ENCODE data around the gene IMMP2L. TPM values are rescaled to one million over a fixed set of nuclear protein-coding genes. Genes with fewer than 3 reads are reported as not detected.

The IMMP2L gene
- total and polyA plus RNA-seq, 4 donors, result 24.3 to 32.9 (median 26.8) TPM

DNA sequence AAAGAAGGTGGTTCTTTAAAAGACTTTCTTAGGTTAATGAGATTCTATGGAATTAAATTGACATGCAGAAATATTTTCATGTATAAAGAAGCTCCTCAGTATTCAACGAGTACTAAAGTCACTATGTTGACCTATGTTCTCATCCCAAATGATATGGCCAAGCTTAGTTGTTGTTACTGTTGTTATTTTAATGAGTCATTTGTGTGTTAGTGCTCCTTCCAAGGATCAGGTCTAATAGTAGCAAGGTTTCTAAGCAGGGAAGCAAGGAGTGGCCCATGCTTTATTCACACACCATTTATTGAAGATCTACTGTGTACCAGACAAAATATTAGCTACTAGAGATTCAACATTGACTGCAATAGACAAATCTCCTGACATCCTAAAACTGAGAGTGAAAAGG lies 429.5 kb downstream of the IMMP2L start:
- intact Hi-C loops (cut with DNase I), result no loop called here
- ATAC-seq (ENCODE audit: low FRiP score), result no peak
- Histone ChIP-seq H3K4me3 (ENCODE audit: low read length in 2 of 2) (no peak overlapping the region), H3K9me3 (ENCODE audit: control insufficient read depth, low read length) (no peaks in the 10 kb centered on the region), H3K4me1 (ENCODE audit: control insufficient read depth in 1 of 2, insufficient read depth in 2 of 2, low read length in 2 of 2) (peaks cover 0 to 2% of the 10 kb centered on the region in 2 donors), H3K27ac (ENCODE audit: low read depth in 1 of 2, low read length in 2 of 2) (no peak overlapping the region), H3K27me3 (ENCODE audit: control insufficient read depth in 1 of 2, insufficient read depth in 2 of 2, low read length in 1 of 2) (no peaks in the 10 kb centered on the region), H3K36me3 (ENCODE audit: control insufficient read depth in 1 of 2, insufficient read depth in 2 of 2, low read length in 1 of 2) (no peaks in the 10 kb centered on the region)
- 40 to 56% methylated on average over 1 of the region's 1 CpG for WGBS, 2 donors
- no peak for DNase-seq

DNA sequence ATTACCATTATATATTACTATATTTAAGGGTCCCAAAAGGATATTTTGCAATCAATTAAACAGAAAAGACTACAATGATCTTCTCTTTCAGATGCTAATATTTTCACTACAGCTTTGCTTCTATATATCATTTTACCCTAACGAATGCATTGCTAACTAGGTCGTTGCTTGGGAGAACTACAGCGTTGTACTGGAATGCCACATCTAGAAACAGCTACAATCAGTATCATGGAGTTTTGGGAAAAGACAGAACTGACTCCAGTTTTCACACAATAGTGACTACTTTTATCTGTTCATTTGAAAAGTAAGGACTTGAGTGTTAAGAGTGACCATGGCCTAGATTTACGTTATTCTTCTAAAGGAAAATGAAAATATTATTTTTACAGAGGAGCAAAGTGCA lies 432.9 kb downstream of the IMMP2L start:
- intact Hi-C loops (cut with DNase I), result no loop called here
- ATAC-seq (ENCODE audit: low FRiP score) (no peak), DNase-seq (no peak)
- 95% methylated on average over 4 of the region's 4 CpGs for WGBS, 2 donors
- Histone ChIP-seq H3K27me3 (ENCODE audit: control insufficient read depth in 1 of 2, insufficient read depth in 2 of 2, low read length in 1 of 2) (no peaks in the 10 kb centered on the region), H3K4me3 (ENCODE audit: low read length in 2 of 2) (no peak overlapping the region), H3K9me3 (ENCODE audit: control insufficient read depth, low read length) (no peaks in the 10 kb centered on the region), H3K36me3 (ENCODE audit: control insufficient read depth in 1 of 2, insufficient read depth in 2 of 2, low read length in 1 of 2) (peaks cover 0 to 3% of the 10 kb centered on the region in 2 donors), H3K4me1 (ENCODE audit: control insufficient read depth in 1 of 2, insufficient read depth in 2 of 2, low read length in 2 of 2) (peaks cover 0 to 2% of the 10 kb centered on the region in 2 donors), H3K27ac (ENCODE audit: low read depth in 1 of 2, low read length in 2 of 2) (no peak overlapping the region)

DNA sequence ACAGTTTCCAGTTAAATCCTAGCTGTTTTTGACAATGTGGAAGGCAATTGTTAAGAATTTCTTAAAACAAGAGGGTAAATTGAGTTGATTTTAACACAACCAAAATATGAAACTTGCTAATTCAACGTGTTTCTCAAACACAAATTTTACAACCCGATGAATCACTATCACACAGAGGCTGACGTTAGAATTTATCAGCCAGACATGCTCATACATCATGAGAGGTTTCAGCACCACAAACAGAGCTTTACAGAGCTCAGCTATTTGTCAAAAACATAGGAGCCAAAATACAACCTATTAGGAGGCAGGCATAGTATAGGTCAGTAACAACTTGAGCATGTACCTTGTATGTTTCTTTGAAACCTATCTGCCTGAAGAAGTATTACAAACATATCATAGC lies 435.3 kb downstream of the IMMP2L start:
- Histone ChIP-seq H3K27ac (ENCODE audit: low read depth in 1 of 2, low read length in 2 of 2) (no peak overlapping the region), H3K27me3 (ENCODE audit: control insufficient read depth in 1 of 2, insufficient read depth in 2 of 2, low read length in 1 of 2) (no peaks in the 10 kb centered on the region), H3K4me3 (ENCODE audit: low read length in 2 of 2) (no peak overlapping the region), H3K36me3 (ENCODE audit: control insufficient read depth in 1 of 2, insufficient read depth in 2 of 2, low read length in 1 of 2) (peaks cover 0 to 3% of the 10 kb centered on the region in 2 donors), H3K4me1 (ENCODE audit: control insufficient read depth in 1 of 2, insufficient read depth in 2 of 2, low read length in 2 of 2) (no peaks in the 10 kb centered on the region), H3K9me3 (ENCODE audit: control insufficient read depth, low read length) (no peaks in the 10 kb centered on the region)
- intact Hi-C loops (cut with DNase I), result no loop called here
- WGBS, 2 donors, result 4 to 8% methylated on average over 3 of the region's 3 CpGs
- ATAC-seq (ENCODE audit: low FRiP score) (no peak), DNase-seq (no peak)

DNA sequence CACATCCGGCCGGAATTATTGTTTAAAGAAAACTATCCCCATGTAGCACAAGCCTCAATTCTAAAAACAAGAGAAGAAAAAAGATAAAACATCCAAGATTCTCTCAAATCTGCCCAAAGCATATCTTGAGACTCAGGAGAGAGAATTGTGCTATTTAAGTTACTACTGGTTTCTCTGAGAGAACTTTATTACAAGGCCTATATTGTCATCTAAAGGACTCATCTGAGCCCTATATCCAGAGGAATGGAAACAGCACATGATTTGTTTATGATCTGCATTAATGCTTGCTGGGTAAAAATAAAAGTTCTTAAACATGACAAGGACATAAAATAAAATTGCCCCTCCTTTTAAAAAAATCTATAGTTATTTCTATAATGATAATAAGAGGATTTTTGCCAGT lies 446.3 kb downstream of the IMMP2L start:
- H3K36me3 ChIP-seq (ENCODE audit: control insufficient read depth in 1 of 2, insufficient read depth in 2 of 2, low read length in 1 of 2), result no peaks in the 10 kb centered on the region

GRCh38 chr7:111113263-111114017 lies 448.9 kb downstream of the IMMP2L start:
- peaks cover 0 to 3% of the 10 kb centered on the region in 2 donors for H3K4me1 ChIP-seq (ENCODE audit: control insufficient read depth in 1 of 2, insufficient read depth in 2 of 2, low read length in 2 of 2)
- no peaks in the 10 kb centered on the region for H3K27me3 ChIP-seq (ENCODE audit: control insufficient read depth in 1 of 2, insufficient read depth in 2 of 2, low read length in 1 of 2)
- no peak overlapping the region for H3K4me3 ChIP-seq (ENCODE audit: low read length in 2 of 2)
- H3K27ac ChIP-seq (ENCODE audit: low read depth in 1 of 2, low read length in 2 of 2), result no peak overlapping the region
- intact Hi-C loops (cut with DNase I), result no loop called here
- no peaks in the 10 kb centered on the region for H3K36me3 ChIP-seq (ENCODE audit: control insufficient read depth in 1 of 2, insufficient read depth in 2 of 2, low read length in 1 of 2)
- no peaks in the 10 kb centered on the region for H3K9me3 ChIP-seq (ENCODE audit: control insufficient read depth, low read length)
- DNase-seq, result no peak
- WGBS, 2 donors, result 5 to 18% methylated on average over 1 of the region's 1 CpG
- ATAC-seq (ENCODE audit: low FRiP score), result no peak

More for the DNA sequence above, 446.3 kb downstream of the IMMP2L start:
- H3K27ac ChIP-seq (ENCODE audit: low read depth in 1 of 2, low read length in 2 of 2), result no peak overlapping the region
- intact Hi-C loops (cut with DNase I), result no loop called here
- DNase-seq, result no peak
- no peak for ATAC-seq (ENCODE audit: low FRiP score)
- no peaks in the 10 kb centered on the region for H3K27me3 ChIP-seq (ENCODE audit: control insufficient read depth in 1 of 2, insufficient read depth in 2 of 2, low read length in 1 of 2)
- no peaks in the 10 kb centered on the region for H3K9me3 ChIP-seq (ENCODE audit: control insufficient read depth, low read length)
- WGBS, 2 donors, result 98 to 100% methylated on average over 2 of the region's 2 CpGs
- peaks cover 0 to 3% of the 10 kb centered on the region in 2 donors for H3K4me1 ChIP-seq (ENCODE audit: control insufficient read depth in 1 of 2, insufficient read depth in 2 of 2, low read length in 2 of 2)
- no peak overlapping the region for H3K4me3 ChIP-seq (ENCODE audit: low read length in 2 of 2)

GRCh38 chr7:111112439-111112838 lies 449.9 kb downstream of the IMMP2L start:
- no peaks in the 10 kb centered on the region for H3K27me3 ChIP-seq (ENCODE audit: control insufficient read depth in 1 of 2, insufficient read depth in 2 of 2, low read length in 1 of 2)
- no peak for ATAC-seq (ENCODE audit: low FRiP score)
- H3K4me3 ChIP-seq (ENCODE audit: low read length in 2 of 2), result no peak overlapping the region
- H3K4me1 ChIP-seq (ENCODE audit: control insufficient read depth in 1 of 2, insufficient read depth in 2 of 2, low read length in 2 of 2), result peaks cover 0 to 3% of the 10 kb centered on the region in 2 donors
- intact Hi-C loops (cut with DNase I), result no loop called here
- 6 to 8% methylated on average over 2 of the region's 2 CpGs for WGBS, 2 donors
- no peaks in the 10 kb centered on the region for H3K36me3 ChIP-seq (ENCODE audit: control insufficient read depth in 1 of 2, insufficient read depth in 2 of 2, low read length in 1 of 2)
- H3K9me3 ChIP-seq (ENCODE audit: control insufficient read depth, low read length), result no peaks in the 10 kb centered on the region
- no peak overlapping the region for H3K27ac ChIP-seq (ENCODE audit: low read depth in 1 of 2, low read length in 2 of 2)
- no peak for DNase-seq

DNA sequence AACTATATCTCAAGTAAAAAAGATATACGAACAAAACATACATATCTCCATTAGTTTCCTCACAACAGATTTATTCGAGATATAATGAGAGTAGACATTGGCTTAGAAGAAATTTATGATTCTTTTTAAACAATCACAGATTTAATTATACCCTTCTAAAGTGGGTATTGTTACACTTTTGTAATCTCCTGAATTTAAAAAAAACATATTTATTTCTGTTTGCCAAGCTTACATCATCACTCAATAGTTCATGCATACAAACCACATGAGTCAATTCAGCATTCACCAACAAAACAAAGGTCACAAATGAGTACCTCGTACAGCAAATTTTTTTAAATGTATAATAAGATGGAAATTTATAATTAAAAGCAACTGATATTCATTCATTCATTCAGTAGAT lies 453.8 kb downstream of the IMMP2L start:
- no peaks in the 10 kb centered on the region for H3K27me3 ChIP-seq (ENCODE audit: control insufficient read depth in 1 of 2, insufficient read depth in 2 of 2, low read length in 1 of 2)
- no peak for DNase-seq
- ATAC-seq (ENCODE audit: low FRiP score), result no peak
- 63 to 70% methylated on average over 3 of the region's 3 CpGs for WGBS, 2 donors
- no peaks in the 10 kb centered on the region for H3K36me3 ChIP-seq (ENCODE audit: control insufficient read depth in 1 of 2, insufficient read depth in 2 of 2, low read length in 1 of 2)
- no peaks in the 10 kb centered on the region for H3K9me3 ChIP-seq (ENCODE audit: control insufficient read depth, low read length)
- peaks cover 0 to 3% of the 10 kb centered on the region in 2 donors for H3K4me1 ChIP-seq (ENCODE audit: control insufficient read depth in 1 of 2, insufficient read depth in 2 of 2, low read length in 2 of 2)
- H3K27ac ChIP-seq (ENCODE audit: low read depth in 1 of 2, low read length in 2 of 2), result no peak overlapping the region
- no peak overlapping the region for H3K4me3 ChIP-seq (ENCODE audit: low read length in 2 of 2)
- intact Hi-C loops (cut with DNase I), result loop anchor here in 1 of 2 donors (10.0 kb wide), 1 partner anchor 626 kb away; no protein-coding TSS in a partner anchor

DNA sequence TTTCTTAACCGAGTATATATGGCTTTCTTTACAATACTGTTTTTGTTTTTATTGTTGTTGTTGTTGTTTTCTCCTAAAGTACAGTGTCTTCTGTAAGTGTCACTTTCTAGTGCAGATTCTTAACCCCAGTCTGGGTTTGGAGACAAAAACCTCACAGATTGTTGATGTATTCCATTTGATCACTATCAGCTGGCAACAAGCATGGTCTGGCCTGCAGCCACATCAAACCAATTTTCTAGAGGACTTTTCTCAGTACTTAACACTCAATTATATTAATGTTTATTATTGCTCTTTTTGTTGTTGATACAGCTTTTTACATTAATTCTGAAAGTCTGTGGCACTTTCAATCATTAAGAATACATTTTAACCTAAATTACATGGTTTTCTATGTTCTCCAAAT lies 454.3 kb downstream of the IMMP2L start:
- intact Hi-C loops (cut with DNase I), result loop anchor here in 1 of 2 donors (10.0 kb wide), 1 partner anchor 627 kb away; no protein-coding TSS in a partner anchor
- Histone ChIP-seq H3K27me3 (ENCODE audit: control insufficient read depth in 1 of 2, insufficient read depth in 2 of 2, low read length in 1 of 2) (no peaks in the 10 kb centered on the region), H3K36me3 (ENCODE audit: control insufficient read depth in 1 of 2, insufficient read depth in 2 of 2, low read length in 1 of 2) (no peaks in the 10 kb centered on the region)

GRCh38 chr7:111107579-111107978 lies 454.7 kb downstream of the IMMP2L start:
- DNase-seq (no peak), ATAC-seq (ENCODE audit: low FRiP score) (no peak)
- no peaks in the 10 kb centered on the region for H3K27me3 ChIP-seq (ENCODE audit: control insufficient read depth in 1 of 2, insufficient read depth in 2 of 2, low read length in 1 of 2)
- intact Hi-C loops (cut with DNase I), result loop anchor here in 1 of 2 donors (10.0 kb wide), 1 partner anchor 627 kb away; no protein-coding TSS in a partner anchor
- no peaks in the 10 kb centered on the region for H3K9me3 ChIP-seq (ENCODE audit: control insufficient read depth, low read length)
- no peaks in the 10 kb centered on the region for H3K36me3 ChIP-seq (ENCODE audit: control insufficient read depth in 1 of 2, insufficient read depth in 2 of 2, low read length in 1 of 2)
- peaks cover 0 to 3% of the 10 kb centered on the region in 2 donors for H3K4me1 ChIP-seq (ENCODE audit: control insufficient read depth in 1 of 2, insufficient read depth in 2 of 2, low read length in 2 of 2)
- no peak overlapping the region for H3K4me3 ChIP-seq (ENCODE audit: low read length in 2 of 2)
- 23 to 60% methylated on average over 1 of the region's 1 CpG for WGBS, 2 donors
- no peak overlapping the region for H3K27ac ChIP-seq (ENCODE audit: low read depth in 1 of 2, low read length in 2 of 2)

More for the DNA sequence above, 454.3 kb downstream of the IMMP2L start:
- Histone ChIP-seq H3K27ac (ENCODE audit: low read depth in 1 of 2, low read length in 2 of 2) (no peak overlapping the region), H3K4me1 (ENCODE audit: control insufficient read depth in 1 of 2, insufficient read depth in 2 of 2, low read length in 2 of 2) (peaks cover 0 to 3% of the 10 kb centered on the region in 2 donors), H3K9me3 (ENCODE audit: control insufficient read depth, low read length) (no peaks in the 10 kb centered on the region), H3K4me3 (ENCODE audit: low read length in 2 of 2) (no peak overlapping the region)
- DNase-seq (no peak), ATAC-seq (ENCODE audit: low FRiP score) (no peak)
- WGBS, 2 donors, result 58 to 71% methylated on average over 1 of the region's 1 CpG
